NCI-H1417 (cell line): Measurements from ENCODE around the gene THY1.

Source experiments
- DNase-seq, 3 experiments: peaks; one replicate each; lab custom pipeline; 2025; lab: John Stamatoyannopoulos, UW

Gene THY1

GRCh38 chr11:119382101-119382500, 40.9 kb downstream of the THY1 start:
- peak in 1 of 3 experiments; percentile 71 for DNase-seq

- peak; percentile 94 to 98 (median 98) for DNase-seq
Measured at GRCh38 chr11:119381181-119381988, 41.6 kb downstream of the THY1 start, which contains the start of gene USP2. USP2 (minus strand) TSS chr11:119381690; CDS start chr11:119373480, 8,210 bp downstream.

- no peak for DNase-seq
Measured at GRCh38 chr11:119380827-119381180, 42.2 kb downstream of the THY1 start.

- no peak for DNase-seq
Measured at GRCh38 chr11:119380160-119380826, 42.7 kb downstream of the THY1 start.

GRCh38 chr11:119378851-119379465, 44.0 kb downstream of the THY1 start:
- no peak for DNase-seq

GRCh38 chr11:119377961-119378667, 44.9 kb downstream of the THY1 start:
- no peak for DNase-seq

GRCh38 chr11:119377112-119377901, 45.7 kb downstream of the THY1 start:
- peak in 2 of 3 experiments; percentile 24 to 36 for DNase-seq

- DNase-seq, result peak in 2 of 3 experiments; percentile 87 to 94
Measured at GRCh38 chr11:119376197-119376847, 46.6 kb downstream of the THY1 start.

- peak in 1 of 3 experiments; percentile 49 for DNase-seq
Measured at GRCh38 chr11:119375337-119376196, 47.4 kb downstream of the THY1 start.

GRCh38 chr11:119374632-119375336, 48.2 kb downstream of the THY1 start:
- no peak for DNase-seq

- DNase-seq, result peak; percentile 73 to 86 (median 73)
Measured at GRCh38 chr11:119373921-119374631, 48.9 kb downstream of the THY1 start.

GRCh38 chr11:119373059-119373920, 49.7 kb downstream of the THY1 start:
- no peak for DNase-seq

GRCh38 chr11:119372260-119373058, 50.5 kb downstream of the THY1 start:
- no peak for DNase-seq

- peak in 2 of 3 experiments; percentile 28 to 59 for DNase-seq
Measured at GRCh38 chr11:119371778-119372182, 51.2 kb downstream of the THY1 start.

GRCh38 chr11:119371067-119371601, 51.8 kb downstream of the THY1 start:
- DNase-seq, result no peak

GRCh38 chr11:119370486-119371046, 52.4 kb downstream of the THY1 start:
- no peak for DNase-seq
